Endothelial cell of umbilical vein (primary cell): ENCODE data around the gene ADARB2.

Experiments
- EZH2 ChIP-seq: IDR thresholded peaks from 2 replicates; pipeline ENCODE4 v1.6.1; 2012; ENCODE audit warnings: borderline replicate concordance, low read depth, mild to moderate bottlenecking, moderate library complexity, low read length, inconsistent platforms; ENCODE audit not compliant: severe bottlenecking
- GATA2 ChIP-seq: IDR thresholded peaks from 2 replicates; pipeline ENCODE4 v1.7.0; 2011; ENCODE audit warnings: low read depth, mild to moderate bottlenecking, moderate library complexity, mixed read lengths, low read length; ENCODE audit not compliant: insufficient read length, insufficient read depth
- JUN ChIP-seq: IDR thresholded peaks from 2 replicates; pipeline ENCODE4 v1.6.1; 2011; ENCODE audit warnings: borderline replicate concordance, low read depth; ENCODE audit not compliant: insufficient read length, insufficient read depth
- MYC ChIP-seq: IDR thresholded peaks from one replicate; pipeline ENCODE4 v1.6.1; 2011; ENCODE audit warnings: mild to moderate bottlenecking, low read depth, low read length
- POLR2A ChIP-seq: IDR thresholded peaks from 2 replicates; pipeline ENCODE4 v1.6.1; 2012; ENCODE audit warnings: low read depth, mild to moderate bottlenecking, control low read depth, low read length
- TF ChIP-seq, protein P1 (sequence below), 2 donors: IDR thresholded peaks; 1 replicate in 1 of 2; 2 replicates in 1 of 2; pipeline ENCODE4 v1.5.1; 2011; ENCODE audit warnings: low read length in 2 of 2, mild to moderate bottlenecking in 2 of 2, moderate library complexity in 2 of 2, control low read depth in 1 of 2, inconsistent platforms in 1 of 2, low read depth in 1 of 2; ENCODE audit not compliant: insufficient read depth in 1 of 2; ENCODE audit errors: extremely low read depth in 1 of 2
- TF ChIP-seq, protein P2 (sequence below): IDR thresholded peaks from 2 replicates; pipeline ENCODE4 v1.6.1; 2011; ENCODE audit not compliant: insufficient read depth, insufficient read length

DNA sequence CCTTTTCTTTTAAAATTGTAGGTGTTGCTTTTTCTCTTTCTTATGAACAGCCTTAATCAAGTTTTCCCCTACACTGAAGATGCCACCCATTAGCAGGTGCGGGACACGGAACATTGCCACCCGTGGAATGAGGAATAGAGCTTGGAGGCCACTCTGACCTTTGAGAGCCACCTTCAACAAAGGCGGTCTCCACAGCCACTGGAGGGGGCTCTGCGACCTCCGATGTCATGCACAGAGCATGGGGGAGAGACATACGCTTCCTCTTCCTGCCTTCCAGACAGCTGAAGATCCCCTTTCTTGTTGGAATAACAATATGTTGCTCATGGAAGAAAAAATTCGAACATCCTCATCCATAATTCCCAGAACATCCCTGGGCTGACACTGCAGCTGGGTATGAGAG is 39.1 kb downstream of the ADARB2 start:
- TF ChIP-seq, protein P1, sequence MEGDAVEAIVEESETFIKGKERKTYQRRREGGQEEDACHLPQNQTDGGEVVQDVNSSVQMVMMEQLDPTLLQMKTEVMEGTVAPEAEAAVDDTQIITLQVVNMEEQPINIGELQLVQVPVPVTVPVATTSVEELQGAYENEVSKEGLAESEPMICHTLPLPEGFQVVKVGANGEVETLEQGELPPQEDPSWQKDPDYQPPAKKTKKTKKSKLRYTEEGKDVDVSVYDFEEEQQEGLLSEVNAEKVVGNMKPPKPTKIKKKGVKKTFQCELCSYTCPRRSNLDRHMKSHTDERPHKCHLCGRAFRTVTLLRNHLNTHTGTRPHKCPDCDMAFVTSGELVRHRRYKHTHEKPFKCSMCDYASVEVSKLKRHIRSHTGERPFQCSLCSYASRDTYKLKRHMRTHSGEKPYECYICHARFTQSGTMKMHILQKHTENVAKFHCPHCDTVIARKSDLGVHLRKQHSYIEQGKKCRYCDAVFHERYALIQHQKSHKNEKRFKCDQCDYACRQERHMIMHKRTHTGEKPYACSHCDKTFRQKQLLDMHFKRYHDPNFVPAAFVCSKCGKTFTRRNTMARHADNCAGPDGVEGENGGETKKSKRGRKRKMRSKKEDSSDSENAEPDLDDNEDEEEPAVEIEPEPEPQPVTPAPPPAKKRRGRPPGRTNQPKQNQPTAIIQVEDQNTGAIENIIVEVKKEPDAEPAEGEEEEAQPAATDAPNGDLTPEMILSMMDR (IDR thresholded peaks at IDR 0.05; ENCODE audit: extremely low read depth in 1 of 2, insufficient read depth in 1 of 2, low read depth in 1 of 2, low read length in 2 of 2) = no peak
- TF ChIP-seq POLR2A = no peak
- no peak for TF ChIP-seq MYC
- TF ChIP-seq JUN = no peak
- TF ChIP-seq EZH2 = no peak
- TF ChIP-seq, protein P2, sequence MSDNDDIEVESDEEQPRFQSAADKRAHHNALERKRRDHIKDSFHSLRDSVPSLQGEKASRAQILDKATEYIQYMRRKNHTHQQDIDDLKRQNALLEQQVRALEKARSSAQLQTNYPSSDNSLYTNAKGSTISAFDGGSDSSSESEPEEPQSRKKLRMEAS = no peak
- no peak for TF ChIP-seq GATA2
